ENCODE measurements around the gene LY86.

Gene LY86

GRCh38 chr6:6700407-6701270 lies 112.1 kb downstream of the LY86 start:
- DNase-seq (ENCODE audit: low read depth in 3 of 3, low spot score in 1 of 3): no peak

- no peak for DNase-seq (ENCODE audit: low read depth in 3 of 3, low spot score in 1 of 3)
Measured at GRCh38 chr6:6701864-6702263, 113.3 kb downstream of the LY86 start.

DNA sequence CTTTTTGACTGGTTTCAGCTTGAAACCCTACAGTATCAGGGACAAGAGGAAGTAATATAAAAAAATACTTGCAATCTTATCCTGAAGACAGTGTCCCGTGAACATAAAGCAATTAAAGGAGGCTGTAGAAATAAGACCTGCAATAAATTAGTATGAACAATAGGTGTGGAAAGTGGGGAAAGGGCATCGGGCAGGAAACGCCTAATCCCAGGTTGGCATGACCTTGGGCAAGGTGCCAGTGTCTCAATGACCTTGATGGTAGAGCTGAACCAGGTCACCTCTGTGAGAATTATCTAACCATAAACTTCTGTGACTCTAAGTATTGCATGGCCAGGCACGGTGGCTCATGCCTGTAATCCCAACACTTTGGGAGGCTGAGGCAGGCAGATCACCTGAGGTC lies 115.2 kb downstream of the LY86 start:
- DNase-seq (ENCODE audit: low read depth in 3 of 3, low spot score in 1 of 3): no peak

Data from stimulated activated CD4-positive, alpha-beta T cell treated with anti-CD3 and anti-CD28 coated beads, TNF-alpha, amount 100 ng/mL, for 1 hour (primary cell).